Vagina (tissue), 2 donors: Measurements from ENCODE around the gene ITSN1.

Experiments used
- CTCF ChIP-seq, 3 experiments: fragments of 450-650 bp in 2 of 3; fragments of 200-600 bp in 1 of 3; sonication (generic) in 1 of 3; IDR thresholded peaks; one replicate each; pipeline ENCODE4 v1.5.1; 2017 to 2019; ENCODE audit warnings: antibody characterized with exemption in 3 of 3, mild to moderate bottlenecking in 2 of 3, moderate library complexity in 2 of 3
- POLR2A ChIP-seq, 2 donors: fragments of 450-650 bp; IDR thresholded peaks; one replicate each; pipeline ENCODE4 v1.6.1; 2017; ENCODE audit warnings: antibody characterized with exemption in 2 of 2, mild to moderate bottlenecking in 2 of 2, moderate library complexity in 2 of 2

GRCh38 chr21:33938381-33938780 is 296.1 kb downstream of the ITSN1 start:
- TF ChIP-seq POLR2A (IDR thresholded peaks at IDR 0.05), result no peak
- no peak for TF ChIP-seq CTCF (IDR thresholded peaks at IDR 0.05)
